Fibroblast of lung (primary cell): ENCODE data around the gene C12orf42.

Source experiments
- CTCF ChIP-seq, 2 donors: IDR thresholded peaks in 1 of 2; conservative IDR thresholded peaks in 1 of 2; 1 replicate in 1 of 2; 2 replicates in 1 of 2; pipeline ENCODE4 v1.5.1; 2011 to 2012; ENCODE audit warnings: low read length in 2 of 2, control low read depth in 1 of 2, inconsistent platforms in 1 of 2, low read depth in 1 of 2, mild to moderate bottlenecking in 1 of 2
- EZH2 ChIP-seq: IDR thresholded peaks from 2 replicates; pipeline ENCODE4 v1.5.1; 2012; ENCODE audit warnings: low read length, control low read depth, mild to moderate bottlenecking; ENCODE audit errors: missing control alignments

- TF ChIP-seq CTCF (conservative IDR thresholded peaks at IDR 0.05 in 1 of 2, IDR thresholded peaks at IDR 0.05 in 1 of 2; ENCODE audit: low read depth in 1 of 2, low read length in 2 of 2) = no peak
- TF ChIP-seq EZH2 = no peak
Measured at GRCh38 chr12:103468837-103469236, 26.9 kb downstream of the C12orf42 start.
